Naive B cell (primary cell): Measurements from ENCODE around the gene UGT1A8. TPM values are rescaled to one million over a fixed set of nuclear protein-coding genes. Genes with fewer than 3 reads are reported as not detected.
"Not testable (repeated sequence)": the region's sequence is repeated elsewhere in the genome, so short reads cannot be mapped to it uniquely, and the experiment has no call there.

Experiments
- ATAC-seq, 2 donors: fragments of 150-1000 bp; cut with Tn5 transposase; 2 replicates each; pipeline ENCODE4 v1.10.0; 2021; ENCODE audit warnings: low read depth in 2 of 2, mild to moderate bottlenecking in 2 of 2, moderate library complexity in 2 of 2
- DNase-seq: peaks from one replicate; pipeline ENCODE4 v3.0.0; 2022
- H3K27ac Mint-ChIP-seq, 6 donors: one replicate each; pipeline ENCODE4 v1.8.0; 2020 to 2022; ENCODE audit warnings: mild to moderate bottlenecking in 6 of 6, mixed read lengths in 6 of 6, moderate library complexity in 5 of 6, inconsistent platforms in 2 of 6
- H3K27me3 Mint-ChIP-seq, 3 donors: one replicate each; pipeline ENCODE4 v1.8.0; 2021 to 2022; ENCODE audit warnings: mixed read lengths in 3 of 3, mild to moderate bottlenecking in 1 of 3
- H3K36me3 Mint-ChIP-seq, 2 donors: one replicate each; pipeline ENCODE4 v1.8.0; 2020 to 2022; ENCODE audit warnings: mixed read lengths in 2 of 2, inconsistent platforms in 1 of 2, mild to moderate bottlenecking in 1 of 2
- H3K4me1 Mint-ChIP-seq, 3 donors: one replicate each; pipeline ENCODE4 v1.8.0; 2020 to 2022; ENCODE audit warnings: mixed read lengths in 3 of 3, inconsistent platforms in 1 of 3, mild to moderate bottlenecking in 1 of 3, moderate library complexity in 1 of 3
- H3K4me3 Mint-ChIP-seq, 8 donors: one replicate each; pipeline ENCODE4 v1.8.0; 2020 to 2022; ENCODE audit warnings: mild to moderate bottlenecking in 8 of 8, mixed read lengths in 8 of 8, moderate library complexity in 8 of 8, inconsistent platforms in 2 of 8
- H3K9me3 Mint-ChIP-seq, 7 donors: one replicate each; pipeline ENCODE4 v1.8.0; 2020 to 2022; ENCODE audit warnings: mixed read lengths in 7 of 7, mild to moderate bottlenecking in 5 of 7, inconsistent platforms in 2 of 7, moderate library complexity in 1 of 7
- polyA plus RNA-seq, 6 donors: library from polyadenylated mRNA; unstranded; fragments of 300-500 nt; fragmentation: Illumina TruSeq; gene quantifications; one replicate each; pipeline ENCODE4 v1.2.3, GENCODE V29; 2021; ENCODE audit warnings: low read depth in 6 of 6

Gene UGT1A8
- polyA plus RNA-seq, 6 donors from 2014 or later = not detected

DNA sequence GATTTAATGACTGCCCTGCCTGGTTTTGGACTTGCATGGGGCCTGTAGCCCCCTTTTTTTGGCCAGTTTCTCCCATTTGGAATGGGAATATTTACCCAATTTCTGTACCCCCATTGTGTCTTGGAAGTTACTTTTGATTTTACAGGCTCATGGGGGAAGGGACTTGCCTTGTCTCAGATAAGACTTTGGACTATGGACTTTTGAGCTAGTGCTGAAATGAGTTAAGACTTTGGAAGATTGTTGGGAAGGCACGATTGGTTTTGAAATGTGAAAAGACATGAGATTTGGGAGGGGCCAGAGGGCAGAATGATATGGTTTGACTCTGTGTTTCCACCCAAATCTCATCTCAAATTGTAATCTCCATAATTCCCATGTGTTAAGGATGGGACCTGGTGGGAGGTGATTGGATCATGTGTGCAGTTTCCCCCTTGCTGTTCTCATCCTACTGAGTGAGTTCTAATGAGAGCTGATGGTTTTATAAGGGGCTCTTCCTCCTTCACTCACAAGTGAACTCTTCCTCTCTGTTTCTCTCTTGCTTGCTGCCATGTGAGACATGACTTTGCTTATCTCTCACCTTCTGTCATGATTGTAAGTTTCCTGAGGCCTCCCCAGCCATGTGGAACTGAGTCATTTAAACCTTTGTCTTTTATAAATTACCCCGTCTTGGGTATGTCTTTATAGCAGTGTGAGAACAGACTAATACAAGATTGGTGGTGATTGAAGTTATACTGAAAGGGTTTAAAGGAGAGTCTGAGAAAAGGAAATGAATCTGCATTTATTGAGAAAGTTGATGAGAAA lies 134.0 kb downstream of the UGT1A8 start:
- not testable (repeated sequence) for ATAC-seq, H3K27ac Mint-ChIP-seq, H3K4me1 Mint-ChIP-seq, DNase-seq, H3K4me3 Mint-ChIP-seq
- Mint-ChIP-seq H3K27me3 (peaks cover 39 to 51% (median 50%) of the 10 kb centered on the region in 3 donors), H3K9me3 (peaks cover 16 to 51% (median 38%) of the 10 kb centered on the region in 7 donors), H3K36me3 (peaks cover 24 to 26% of the 10 kb centered on the region in 2 donors)

DNA sequence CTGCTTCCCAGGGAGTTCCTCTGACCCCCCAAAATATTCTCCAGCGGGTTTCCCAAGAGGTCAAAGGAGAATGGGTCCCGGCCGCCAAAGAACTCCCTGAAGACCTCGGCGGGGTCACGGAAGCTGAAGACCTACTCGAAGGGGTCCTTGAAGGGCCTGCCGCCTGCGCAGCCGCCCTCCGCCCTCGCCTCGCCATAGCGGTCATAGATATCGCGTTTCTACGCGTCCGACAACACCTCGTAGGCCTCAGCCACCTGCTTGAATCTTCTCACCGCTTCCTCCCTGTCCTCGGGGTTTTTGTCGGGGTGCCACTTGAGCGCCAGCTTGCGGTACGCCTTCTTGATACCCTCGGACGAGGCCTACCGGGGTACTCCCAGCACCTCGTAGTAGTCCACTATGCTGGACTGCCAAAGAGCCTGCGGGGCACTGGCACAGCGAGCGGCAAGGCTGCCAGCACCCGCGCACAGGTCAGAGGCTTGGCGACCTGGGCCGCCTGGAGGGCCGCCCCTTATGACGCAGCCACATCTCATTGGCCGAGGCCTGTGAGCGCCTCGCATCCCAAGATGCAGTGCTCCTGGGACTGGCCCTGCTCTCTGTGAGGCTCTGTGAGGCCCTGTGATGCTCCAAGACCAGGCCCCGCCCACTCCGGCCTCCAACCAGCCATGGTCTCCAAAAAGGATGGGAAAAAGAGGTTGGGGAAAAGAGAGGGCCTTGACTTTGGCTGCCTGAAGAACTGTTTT lies 137.6 kb downstream of the UGT1A8 start:
- Mint-ChIP-seq H3K27me3 (peaks cover 20 to 33% (median 24%) of the 10 kb centered on the region in 3 donors), H3K4me3 (no peak overlapping the region), H3K27ac (no peak overlapping the region), H3K9me3 (peaks cover 10 to 36% (median 24%) of the 10 kb centered on the region in 7 donors), H3K4me1 (no peaks in the 10 kb centered on the region), H3K36me3 (peaks cover 13 to 19% of the 10 kb centered on the region in 2 donors)
- no peak for ATAC-seq
- DNase-seq = no peak

- peak overlapping the region in 1 of 6 donors; percentile 62 for H3K27ac Mint-ChIP-seq
- DNase-seq (no peak), ATAC-seq (no peak)
- H3K27me3 Mint-ChIP-seq = peaks cover 20 to 32% (median 20%) of the 10 kb centered on the region in 3 donors
- H3K9me3 Mint-ChIP-seq = peaks cover 4 to 21% (median 11%) of the 10 kb centered on the region in 7 donors
- no peak overlapping the region for H3K4me3 Mint-ChIP-seq
- no peaks in the 10 kb centered on the region for H3K4me1 Mint-ChIP-seq
- peaks cover 6 to 9% of the 10 kb centered on the region in 2 donors for H3K36me3 Mint-ChIP-seq
Observed at GRCh38 chr2:233756429-233757081, 139.1 kb downstream of the UGT1A8 start.

- H3K4me1 Mint-ChIP-seq = no peaks in the 10 kb centered on the region
- no peak overlapping the region for H3K4me3 Mint-ChIP-seq
- peaks cover 0 to under 1% of the 10 kb centered on the region in 2 donors for H3K36me3 Mint-ChIP-seq
- peaks cover 0 to 8% (median 4%) of the 10 kb centered on the region in 7 donors for H3K9me3 Mint-ChIP-seq
- no peak for DNase-seq
- peaks cover 10 to 24% (median 14%) of the 10 kb centered on the region in 3 donors for H3K27me3 Mint-ChIP-seq
- ATAC-seq = no peak
- no peak overlapping the region for H3K27ac Mint-ChIP-seq
Observed at GRCh38 chr2:233758141-233758540, 140.7 kb downstream of the UGT1A8 start.

DNA sequence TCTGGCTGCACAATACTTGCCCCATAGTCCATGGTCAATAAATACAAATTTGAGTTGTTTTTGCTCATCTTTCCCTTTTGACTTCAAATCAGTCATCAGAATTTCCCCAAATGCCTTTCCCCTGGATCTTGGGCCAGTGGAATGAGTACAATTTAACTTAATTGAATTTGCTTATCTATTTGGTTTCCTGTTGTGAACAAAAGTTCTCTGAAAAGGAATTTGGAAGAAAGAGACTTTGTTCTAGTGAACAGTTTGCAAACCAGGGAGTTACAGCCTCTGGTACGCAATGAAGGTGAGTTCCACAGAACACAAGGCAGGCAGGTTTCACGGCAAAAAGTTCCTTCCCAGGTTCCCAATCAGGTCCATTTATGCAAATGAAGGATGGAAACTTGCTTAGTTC lies 141.4 kb downstream of the UGT1A8 start:
- no peaks in the 10 kb centered on the region for H3K4me1 Mint-ChIP-seq
- H3K36me3 Mint-ChIP-seq = no peaks in the 10 kb centered on the region
- peaks cover 14 to 27% (median 15%) of the 10 kb centered on the region in 3 donors for H3K27me3 Mint-ChIP-seq
- H3K9me3 Mint-ChIP-seq = peaks cover 0 to 4% (median 3%) of the 10 kb centered on the region in 7 donors
- H3K4me3 Mint-ChIP-seq = peak overlapping the region in 1 of 8 donors; percentile 60
- no peak for DNase-seq
- ATAC-seq = no peak
- H3K27ac Mint-ChIP-seq = no peak overlapping the region

DNA sequence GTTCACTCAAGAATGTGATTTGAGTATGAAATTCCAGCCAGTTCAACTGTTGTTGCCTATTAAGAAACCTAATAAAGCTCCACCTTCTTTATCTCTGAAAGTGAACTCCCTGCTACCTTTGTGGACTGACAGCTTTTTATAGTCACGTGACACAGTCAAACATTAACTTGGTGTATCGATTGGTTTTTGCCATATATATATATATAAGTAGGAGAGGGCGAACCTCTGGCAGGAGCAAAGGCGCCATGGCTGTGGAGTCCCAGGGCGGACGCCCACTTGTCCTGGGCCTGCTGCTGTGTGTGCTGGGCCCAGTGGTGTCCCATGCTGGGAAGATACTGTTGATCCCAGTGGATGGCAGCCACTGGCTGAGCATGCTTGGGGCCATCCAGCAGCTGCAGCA lies 142.6 kb downstream of the UGT1A8 start, which contains the start of gene UGT1A1:
UGT1A1 (plus strand) TSS at position 228 of the 400 bp plus-strand sequence; CDS start at position 246, 18 bp downstream.
- no peaks in the 10 kb centered on the region for H3K36me3 Mint-ChIP-seq
- DNase-seq = no peak
- peaks cover 20 to 36% (median 25%) of the 10 kb centered on the region in 3 donors for H3K27me3 Mint-ChIP-seq
- no peaks in the 10 kb centered on the region for H3K4me1 Mint-ChIP-seq
- ATAC-seq = no peak
- H3K4me3 Mint-ChIP-seq = peak within 1 kb of the TSS in 1 of 8 donors; percentile 60
- peak within 1 kb of the TSS in 1 of 6 donors; percentile 48 for H3K27ac Mint-ChIP-seq
- peaks cover 0 to 4% (median 0%) of the 10 kb centered on the region in 7 donors for H3K9me3 Mint-ChIP-seq

- peaks cover 0 to 4% (median 0%) of the 10 kb centered on the region in 7 donors for H3K9me3 Mint-ChIP-seq
- H3K4me3 Mint-ChIP-seq = no peak overlapping the region
- no peaks in the 10 kb centered on the region for H3K36me3 Mint-ChIP-seq
- peaks cover 25 to 45% (median 36%) of the 10 kb centered on the region in 3 donors for H3K27me3 Mint-ChIP-seq
- DNase-seq (no peak), ATAC-seq (no peak)
- no peaks in the 10 kb centered on the region for H3K4me1 Mint-ChIP-seq
- H3K27ac Mint-ChIP-seq = no peak overlapping the region
Observed at GRCh38 chr2:233761040-233761769, 143.8 kb downstream of the UGT1A8 start.

GRCh38 chr2:233764264-233764663 lies 146.8 kb downstream of the UGT1A8 start:
- Mint-ChIP-seq H3K27me3 (peaks cover 36 to 53% (median 46%) of the 10 kb centered on the region in 3 donors), H3K4me3 (no peak overlapping the region), H3K36me3 (no peaks in the 10 kb centered on the region), H3K4me1 (no peaks in the 10 kb centered on the region), H3K27ac (no peak overlapping the region), H3K9me3 (peaks cover 0 to 2% (median 0%) of the 10 kb centered on the region in 7 donors)
- DNase-seq = no peak
- ATAC-seq = no peak

DNA sequence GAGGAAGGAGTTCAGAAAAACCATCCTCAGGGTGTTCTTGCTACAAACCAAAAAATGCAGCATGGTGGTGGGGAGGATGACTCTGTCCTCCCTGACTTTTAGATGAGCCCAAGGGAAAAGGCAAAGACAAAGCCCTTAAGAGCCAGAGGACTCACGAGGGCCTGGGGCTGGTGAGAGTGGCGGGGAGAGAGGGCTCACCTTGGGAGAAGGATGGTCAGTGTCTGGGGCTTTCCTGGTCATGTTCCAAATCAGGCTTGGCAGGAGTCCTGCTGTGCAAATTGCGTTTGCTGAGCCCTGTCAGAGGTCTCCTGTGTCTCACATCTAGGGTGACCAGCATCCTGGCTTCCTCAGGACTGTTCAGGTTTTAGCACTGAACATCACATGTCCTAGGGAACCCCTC lies 147.3 kb downstream of the UGT1A8 start:
- Mint-ChIP-seq H3K27me3 (peaks cover 38 to 56% (median 50%) of the 10 kb centered on the region in 3 donors), H3K9me3 (peaks cover 0 to 2% (median 0%) of the 10 kb centered on the region in 7 donors), H3K4me3 (no peak overlapping the region), H3K36me3 (no peaks in the 10 kb centered on the region), H3K4me1 (no peaks in the 10 kb centered on the region), H3K27ac (no peak overlapping the region)
- ATAC-seq = no peak
- DNase-seq = no peak

GRCh38 chr2:233766416-233766815 lies 149.0 kb downstream of the UGT1A8 start:
- DNase-seq (no peak), ATAC-seq (no peak)
- Mint-ChIP-seq H3K4me1 (no peaks in the 10 kb centered on the region), H3K27ac (no peak overlapping the region), H3K9me3 (peaks cover 0 to 2% (median 0%) of the 10 kb centered on the region in 7 donors), H3K27me3 (peaks cover 38 to 50% (median 49%) of the 10 kb centered on the region in 3 donors), H3K4me3 (no peak overlapping the region), H3K36me3 (no peaks in the 10 kb centered on the region)

DNA sequence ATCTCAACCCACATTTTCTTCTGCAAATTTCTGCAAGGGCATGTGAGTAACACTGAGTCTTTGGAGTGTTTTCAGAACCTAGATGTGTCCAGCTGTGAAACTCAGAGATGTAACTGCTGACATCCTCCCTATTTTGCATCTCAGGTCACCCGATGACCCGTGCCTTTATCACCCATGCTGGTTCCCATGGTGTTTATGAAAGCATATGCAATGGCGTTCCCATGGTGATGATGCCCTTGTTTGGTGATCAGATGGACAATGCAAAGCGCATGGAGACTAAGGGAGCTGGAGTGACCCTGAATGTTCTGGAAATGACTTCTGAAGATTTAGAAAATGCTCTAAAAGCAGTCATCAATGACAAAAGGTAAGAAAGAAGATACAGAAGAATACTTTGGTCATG lies 150.6 kb downstream of the UGT1A8 start:
- Mint-ChIP-seq H3K4me1 (no peaks in the 10 kb centered on the region), H3K36me3 (no peaks in the 10 kb centered on the region), H3K27me3 (peaks cover 43 to 50% (median 50%) of the 10 kb centered on the region in 3 donors), H3K27ac (no peak overlapping the region), H3K4me3 (no peak overlapping the region), H3K9me3 (peaks cover 0 to 2% (median 0%) of the 10 kb centered on the region in 7 donors)
- DNase-seq (no peak), ATAC-seq (no peak)

GRCh38 chr2:233769260-233769659 lies 151.8 kb downstream of the UGT1A8 start:
- no peak for DNase-seq
- Mint-ChIP-seq H3K4me3 (no peak overlapping the region), H3K4me1 (no peaks in the 10 kb centered on the region), H3K27me3 (peaks cover 32 to 41% (median 38%) of the 10 kb centered on the region in 3 donors), H3K9me3 (peaks cover 0 to 2% (median 0%) of the 10 kb centered on the region in 7 donors), H3K36me3 (no peaks in the 10 kb centered on the region), H3K27ac (no peak overlapping the region)
- ATAC-seq = no peak
